ENCODE results near the gene VSTM2A.

Gene VSTM2A

DNA sequence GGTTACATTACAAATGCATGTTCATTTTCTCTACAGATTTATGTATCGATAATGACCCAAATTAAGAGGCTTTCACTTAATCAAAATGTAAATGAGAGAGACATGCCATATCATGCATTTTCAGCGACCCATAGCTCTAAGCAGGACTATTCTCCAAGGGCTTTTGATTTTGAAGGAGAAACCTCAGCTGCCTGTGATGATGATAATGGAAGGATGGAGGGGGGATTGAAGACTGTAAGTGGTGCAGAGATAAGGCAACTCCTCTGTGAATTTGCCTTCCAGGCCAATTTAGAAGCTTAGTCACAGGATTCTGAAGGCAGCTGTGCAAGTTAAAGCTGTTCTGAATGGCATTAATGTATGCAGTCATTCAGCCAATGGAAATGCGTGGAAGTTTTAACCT, 8.3 kb downstream of the VSTM2A start:
- no peaks in the 10 kb centered on the region for H3K9me3 ChIP-seq (ENCODE audit: control insufficient read depth, insufficient read depth, low read length)
- TF ChIP-seq EZH2phosphoT487 (IDR thresholded peaks at IDR 0.05; ENCODE audit: borderline replicate concordance, low read length) (no peak), CTCF (IDR thresholded peaks at IDR 0.05; ENCODE audit: low read depth, low read length, poor library complexity, severe bottlenecking) (no peak)
- H3K4me1 ChIP-seq (ENCODE audit: control insufficient read depth, low read length) = no peaks in the 10 kb centered on the region
- H3K9me2 ChIP-seq (replicated peaks; ENCODE audit: control insufficient read depth, low read length) = no peaks in the 10 kb centered on the region
- no peak overlapping the region for H3K4me3 ChIP-seq (ENCODE audit: low read length)
- no peaks in the 10 kb centered on the region for H4K20me1 ChIP-seq (ENCODE audit: control insufficient read depth, insufficient read depth, low read depth, low read length)
- H3K36me3 ChIP-seq (ENCODE audit: control insufficient read depth, low read length) = no peaks in the 10 kb centered on the region
- H3K4me2 ChIP-seq (ENCODE audit: low read length) = no peak overlapping the region
- H3K27me3 ChIP-seq (ENCODE audit: control insufficient read depth, low read length) = no peaks in the 10 kb centered on the region
- no peak overlapping the region for H3K27ac ChIP-seq (ENCODE audit: low read depth, low read length)
- H3F3A ChIP-seq (ENCODE audit: control insufficient read depth, insufficient read depth) = no peaks in the 10 kb centered on the region
- H3K79me2 ChIP-seq (ENCODE audit: control insufficient read depth, low read length) = no peaks in the 10 kb centered on the region

- no peaks in the 10 kb centered on the region for H3K9me2 ChIP-seq (replicated peaks; ENCODE audit: control insufficient read depth, low read length)
- no peaks in the 10 kb centered on the region for H3K9me3 ChIP-seq (ENCODE audit: control insufficient read depth, insufficient read depth, low read length)
- H3K4me3 ChIP-seq (ENCODE audit: low read length) = no peak overlapping the region
- H3K4me2 ChIP-seq (ENCODE audit: low read length) = no peak overlapping the region
- H3K27me3 ChIP-seq (ENCODE audit: control insufficient read depth, low read length) = no peaks in the 10 kb centered on the region
- no peak overlapping the region for H3K27ac ChIP-seq (ENCODE audit: low read depth, low read length)
- no peaks in the 10 kb centered on the region for H3F3A ChIP-seq (ENCODE audit: control insufficient read depth, insufficient read depth)
- H3K36me3 ChIP-seq (ENCODE audit: control insufficient read depth, low read length) = no peaks in the 10 kb centered on the region
- no peaks in the 10 kb centered on the region for H3K79me2 ChIP-seq (ENCODE audit: control insufficient read depth, low read length)
- TF ChIP-seq EZH2phosphoT487 (IDR thresholded peaks at IDR 0.05; ENCODE audit: borderline replicate concordance, low read length) (no peak), CTCF (IDR thresholded peaks at IDR 0.05; ENCODE audit: low read depth, low read length, poor library complexity, severe bottlenecking) (no peak)
- H4K20me1 ChIP-seq (ENCODE audit: control insufficient read depth, insufficient read depth, low read depth, low read length) = no peaks in the 10 kb centered on the region
- H3K4me1 ChIP-seq (ENCODE audit: control insufficient read depth, low read length) = no peaks in the 10 kb centered on the region
These were observed 13.9 kb downstream of the VSTM2A start for GRCh38 chr7:54556121-54556520.

- H3K4me2 ChIP-seq (ENCODE audit: low read length) = no peak overlapping the region
- H3K27ac ChIP-seq (ENCODE audit: low read depth, low read length) = no peak overlapping the region
- H3K27me3 ChIP-seq (ENCODE audit: control insufficient read depth, low read length) = no peaks in the 10 kb centered on the region
- no peaks in the 10 kb centered on the region for H3F3A ChIP-seq (ENCODE audit: control insufficient read depth, insufficient read depth)
- no peaks in the 10 kb centered on the region for H3K9me3 ChIP-seq (ENCODE audit: control insufficient read depth, insufficient read depth, low read length)
- H3K36me3 ChIP-seq (ENCODE audit: control insufficient read depth, low read length) = no peaks in the 10 kb centered on the region
- no peak overlapping the region for H3K4me3 ChIP-seq (ENCODE audit: low read length)
- H3K9me2 ChIP-seq (replicated peaks; ENCODE audit: control insufficient read depth, low read length) = no peaks in the 10 kb centered on the region
- TF ChIP-seq EZH2phosphoT487 (IDR thresholded peaks at IDR 0.05; ENCODE audit: borderline replicate concordance, low read length) (no peak), CTCF (IDR thresholded peaks at IDR 0.05; ENCODE audit: low read depth, low read length, poor library complexity, severe bottlenecking) (no peak)
- no peaks in the 10 kb centered on the region for H3K4me1 ChIP-seq (ENCODE audit: control insufficient read depth, low read length)
- no peaks in the 10 kb centered on the region for H3K79me2 ChIP-seq (ENCODE audit: control insufficient read depth, low read length)
- H4K20me1 ChIP-seq (ENCODE audit: control insufficient read depth, insufficient read depth, low read depth, low read length) = no peaks in the 10 kb centered on the region
These were observed 17.2 kb downstream of the VSTM2A start for GRCh38 chr7:54559401-54559800.

DNA sequence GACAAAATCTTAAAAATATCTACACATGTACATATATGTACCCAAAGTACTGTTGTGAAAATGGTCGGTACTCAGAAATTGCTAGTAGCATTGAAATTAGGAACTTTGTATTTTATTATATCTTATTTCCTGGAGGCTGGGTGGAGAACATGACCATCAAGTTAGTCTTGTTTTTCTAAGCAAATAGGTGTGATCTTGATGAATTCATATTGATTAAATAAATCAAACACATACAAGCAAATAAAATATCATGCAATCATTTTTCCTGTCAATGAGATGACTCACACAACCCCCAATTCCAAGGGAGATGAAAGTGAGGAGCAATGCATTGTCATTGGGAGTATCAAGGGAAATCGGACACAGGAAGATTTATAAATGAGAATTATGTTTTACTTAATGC, 18.0 kb downstream of the VSTM2A start:
- Histone ChIP-seq H3K27me3 (ENCODE audit: control insufficient read depth, low read length) (no peaks in the 10 kb centered on the region), H3K9me3 (ENCODE audit: control insufficient read depth, insufficient read depth, low read length) (no peaks in the 10 kb centered on the region; the same call in 1 of the 2 replicates), H3F3A (ENCODE audit: control insufficient read depth, insufficient read depth) (no peaks in the 10 kb centered on the region), H4K20me1 (ENCODE audit: control insufficient read depth, insufficient read depth, low read depth, low read length) (no peaks in the 10 kb centered on the region), H3K27ac (ENCODE audit: low read depth, low read length) (no peak overlapping the region), H3K9me2 (replicated peaks; ENCODE audit: control insufficient read depth, low read length) (no peaks in the 10 kb centered on the region), H3K4me3 (ENCODE audit: low read length) (no peak overlapping the region), H3K36me3 (ENCODE audit: control insufficient read depth, low read length) (no peaks in the 10 kb centered on the region), H3K79me2 (ENCODE audit: control insufficient read depth, low read length) (no peaks in the 10 kb centered on the region), H3K4me2 (ENCODE audit: low read length) (no peak overlapping the region), H3K4me1 (ENCODE audit: control insufficient read depth, low read length) (no peaks in the 10 kb centered on the region)
- TF ChIP-seq EZH2phosphoT487 (IDR thresholded peaks at IDR 0.05; ENCODE audit: borderline replicate concordance, low read length) = no peak
- TF ChIP-seq CTCF (IDR thresholded peaks at IDR 0.05; ENCODE audit: low read depth, low read length, poor library complexity, severe bottlenecking) = no peak
